HG03457 (cell line): ENCODE data around the gene MZT2B.
"Not testable (repeated sequence)": the region's sequence is repeated elsewhere in the genome, so short reads cannot be mapped to it uniquely, and the experiment has no call there.

Experiments
- ATAC-seq: cut with Tn5 transposase; IDR thresholded peaks from one replicate; pipeline ENCODE4 v1.9.1; 2021; ENCODE audit warnings: moderate number of reproducible peaks; ENCODE audit not compliant: unreplicated experiment

The MZT2B gene

GRCh38 chr2:130169896-130170295, 12.2 kb upstream of the MZT2B start:
- no peak for ATAC-seq

- not testable (repeated sequence) for ATAC-seq
Measured at GRCh38 chr2:130174866-130175265, 7.2 kb upstream of the MZT2B start.

GRCh38 chr2:130180404-130181324, 1.4 kb upstream of the MZT2B start:
- ATAC-seq: not testable (repeated sequence)

- ATAC-seq: peak; percentile 56
Measured at GRCh38 chr2:130181325-130181879, 660 bp upstream of the MZT2B start, which contains the start of gene SMPD4. Gene SMPD4, minus strand, starts transcription at chr2:130181602. Its CDS starts 5,010 bp downstream, at chr2:130176592.

- ATAC-seq: peak; percentile 2
Measured at GRCh38 chr2:130182826-130183511, 907 bp downstream of the MZT2B start.

- ATAC-seq: no peak
Measured at GRCh38 chr2:130183512-130184373, 1.7 kb downstream of the MZT2B start.

GRCh38 chr2:130185436-130185835, 3.4 kb downstream of the MZT2B start:
- no peak for ATAC-seq

GRCh38 chr2:130185896-130186295, 3.8 kb downstream of the MZT2B start:
- ATAC-seq: no peak

GRCh38 chr2:130186391-130186790, 4.3 kb downstream of the MZT2B start:
- no peak for ATAC-seq

GRCh38 chr2:130187268-130187667, 5.2 kb downstream of the MZT2B start:
- no peak for ATAC-seq

GRCh38 chr2:130187859-130188792, 6.1 kb downstream of the MZT2B start:
- ATAC-seq: not testable (repeated sequence)

GRCh38 chr2:130188958-130189357, 6.9 kb downstream of the MZT2B start:
- not testable (repeated sequence) for ATAC-seq

GRCh38 chr2:130190237-130190636, 8.2 kb downstream of the MZT2B start:
- ATAC-seq: no peak

- ATAC-seq: not testable (repeated sequence)
Measured at GRCh38 chr2:130191319-130191718, 9.3 kb downstream of the MZT2B start.

- ATAC-seq: not testable (repeated sequence)
Measured at GRCh38 chr2:130192451-130192850, 10.4 kb downstream of the MZT2B start.

GRCh38 chr2:130193824-130194223, 11.8 kb downstream of the MZT2B start:
- not testable (repeated sequence) for ATAC-seq

GRCh38 chr2:130195089-130195635, 13.1 kb downstream of the MZT2B start:
- ATAC-seq: not testable (repeated sequence)

GRCh38 chr2:130196052-130196451, 14.0 kb downstream of the MZT2B start:
- not testable (repeated sequence) for ATAC-seq

- no peak for ATAC-seq
Measured at GRCh38 chr2:130198343-130198742, 16.3 kb downstream of the MZT2B start, which contains the start of gene TUBA3E. Gene TUBA3E, minus strand, starts transcription at chr2:130198439. Its CDS starts 79 bp downstream, at chr2:130198360.
